GM18507 (cell line): ENCODE results near the gene TCEAL9.
A peak's percentile ranks its signal among the peaks of the same experiment; 100 is the strongest.
"Not testable (repeated sequence)": the region's sequence is repeated elsewhere in the genome, so short reads cannot be mapped to it uniquely, and the experiment has no call there.

ENCODE experiments used
- DNase-seq: peaks from one replicate; pipeline ENCODE4 v3.0.0; 2011; ENCODE audit warnings: low read depth; ENCODE audit not compliant: insufficient read length; ENCODE audit errors: extremely low spot score
- FAIRE-seq: peaks from 2 replicates; lab custom pipeline; 2011; peaks lifted over from hg19 to GRCh38; lab: Jason Lieb, UNC

TCEAL9 gene

DNA sequence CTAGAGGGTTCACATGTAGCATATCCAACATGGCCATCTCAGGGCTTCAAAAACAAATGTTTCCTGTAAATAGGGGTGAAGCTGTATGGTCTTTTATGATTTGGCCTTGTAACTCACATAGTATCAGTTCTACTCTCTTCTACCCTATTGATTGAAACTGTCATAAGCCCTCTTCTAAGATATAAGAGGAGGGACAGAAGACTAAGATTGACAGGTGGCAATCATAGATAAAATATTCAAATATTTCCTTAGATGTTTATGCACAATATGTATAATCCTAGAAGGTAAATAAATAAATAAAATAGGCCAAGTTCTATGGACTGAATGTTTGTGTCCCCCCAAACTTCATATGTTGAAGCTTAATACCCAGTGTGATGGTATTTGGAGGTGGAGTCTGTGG, 13.2 kb downstream of the TCEAL9 start:
- DNase-seq (no peak), FAIRE-seq (no peak)

- DNase-seq (no peak), FAIRE-seq (no peak)
These were observed 16.6 kb downstream of the TCEAL9 start for GRCh38 chrX:103372886-103373285.

DNA sequence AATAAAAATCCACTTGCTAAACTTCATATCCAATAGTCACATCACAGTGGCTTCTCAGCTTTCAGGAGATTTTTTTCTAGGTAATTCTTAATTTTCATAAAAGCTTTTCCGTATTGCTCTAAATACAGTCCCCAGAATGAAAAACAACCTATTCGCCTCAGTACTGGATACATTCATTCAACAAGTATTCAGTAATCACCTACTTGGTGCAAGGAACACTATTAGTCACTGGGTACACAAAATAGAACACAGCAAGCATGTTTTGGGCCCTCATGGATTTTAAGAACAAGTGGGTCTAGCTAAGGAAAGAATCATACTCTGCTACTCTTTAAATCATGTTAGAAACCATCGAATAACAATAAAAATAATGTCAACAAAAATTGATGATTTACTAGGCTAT, 17.3 kb downstream of the TCEAL9 start:
- FAIRE-seq: no peak
- DNase-seq: no peak

DNA sequence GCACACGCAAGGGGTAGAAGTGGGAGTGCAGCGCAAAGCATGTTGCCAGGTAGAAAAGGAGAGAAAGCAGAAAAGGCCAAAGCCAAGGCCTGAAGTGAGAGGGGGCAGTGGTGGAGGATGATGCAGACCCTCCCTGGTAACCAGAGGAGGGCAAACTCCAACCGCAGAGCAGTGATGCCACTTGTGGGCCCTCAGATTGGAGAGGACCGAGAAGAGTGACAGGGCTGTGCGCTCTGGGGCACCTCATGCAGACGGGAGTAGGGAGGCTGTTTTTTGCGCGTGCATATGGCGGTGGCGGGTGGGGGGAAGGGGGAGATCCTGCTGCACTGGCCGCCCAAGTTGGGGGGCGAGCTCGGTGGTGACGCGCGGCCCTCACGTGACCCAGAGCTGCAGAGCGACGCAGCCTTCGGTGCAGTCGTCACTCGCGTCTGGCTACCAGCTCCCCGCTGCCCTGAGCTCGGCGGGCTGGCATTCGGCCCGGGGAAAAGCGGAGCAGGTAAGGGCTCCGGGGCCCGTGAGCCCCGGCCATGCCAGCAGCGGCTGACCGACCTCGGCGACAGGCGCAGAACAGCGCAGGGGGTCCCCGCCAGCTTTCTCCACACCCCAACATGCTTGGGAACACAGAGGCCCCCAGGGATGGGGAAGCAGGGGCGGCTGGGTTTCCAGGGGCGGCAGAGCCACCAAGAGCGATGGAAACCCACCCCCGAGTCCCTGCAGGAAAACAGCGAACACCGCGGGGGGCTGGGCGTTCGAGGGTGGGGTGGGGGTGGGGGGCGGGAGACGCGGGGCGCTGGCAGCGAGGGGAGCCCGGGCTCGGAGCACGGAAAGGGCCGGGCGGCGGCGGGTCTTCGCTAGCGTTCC, 20.0 kb downstream of the TCEAL9 start, which contains the start of gene BEX3:
TSS of gene BEX3 (plus strand) at position 421 of the 861 bp plus-strand sequence. CDS start 984 bp downstream, outside the sequence.
- DNase-seq (no peak), FAIRE-seq (no peak)

GRCh38 chrX:103376979-103377324, 20.6 kb downstream of the TCEAL9 start:
- no peak for FAIRE-seq
- DNase-seq: no peak

DNA sequence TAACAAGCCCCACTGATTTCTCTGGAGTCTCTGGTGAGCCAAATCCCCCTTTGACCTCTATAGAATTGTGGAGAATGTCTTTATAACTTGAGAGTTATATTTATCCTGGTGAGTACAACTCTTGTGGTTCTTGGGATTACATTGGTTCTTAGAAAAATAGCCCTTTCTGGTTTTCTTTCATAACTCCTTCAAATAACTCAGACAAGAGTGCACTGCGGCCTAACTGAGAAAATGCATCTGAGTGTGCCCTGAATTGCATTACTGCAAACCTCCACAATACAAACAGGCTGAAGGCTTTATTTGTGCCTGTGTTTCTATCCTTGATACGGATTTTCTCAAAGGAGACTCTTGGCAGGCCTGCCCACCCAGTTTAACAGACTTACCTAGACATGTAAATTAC, 22.7 kb downstream of the TCEAL9 start:
- DNase-seq: no peak

GRCh38 chrX:103382877-103383276, 26.6 kb downstream of the TCEAL9 start:
- no peak for DNase-seq
- no peak for FAIRE-seq

More for the DNA sequence above, 22.7 kb downstream of the TCEAL9 start:
- no peak for FAIRE-seq

DNA sequence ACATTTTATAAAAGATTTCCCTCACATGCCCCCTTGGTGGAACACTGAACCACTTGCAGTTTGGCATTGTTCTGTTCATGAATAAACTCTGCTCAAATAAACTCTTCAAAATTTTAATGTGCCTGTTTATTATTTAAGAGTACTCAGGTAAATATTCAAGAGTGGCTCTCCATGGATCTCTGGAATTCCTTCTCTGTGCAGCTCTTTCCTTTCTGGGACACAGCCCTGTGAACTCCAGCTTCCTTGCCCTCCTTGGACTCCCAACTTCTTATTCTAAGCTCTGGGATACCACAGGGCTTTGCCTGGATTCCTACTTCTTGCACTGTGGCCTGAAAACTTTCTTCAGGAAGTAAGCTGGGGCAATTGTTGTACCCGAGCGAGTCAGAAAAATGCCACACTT, 28.4 kb downstream of the TCEAL9 start:
- no peak for FAIRE-seq
- DNase-seq: no peak

- not testable (repeated sequence) for DNase-seq, FAIRE-seq
These were observed 29.1 kb downstream of the TCEAL9 start for GRCh38 chrX:103385283-103385830.

DNA sequence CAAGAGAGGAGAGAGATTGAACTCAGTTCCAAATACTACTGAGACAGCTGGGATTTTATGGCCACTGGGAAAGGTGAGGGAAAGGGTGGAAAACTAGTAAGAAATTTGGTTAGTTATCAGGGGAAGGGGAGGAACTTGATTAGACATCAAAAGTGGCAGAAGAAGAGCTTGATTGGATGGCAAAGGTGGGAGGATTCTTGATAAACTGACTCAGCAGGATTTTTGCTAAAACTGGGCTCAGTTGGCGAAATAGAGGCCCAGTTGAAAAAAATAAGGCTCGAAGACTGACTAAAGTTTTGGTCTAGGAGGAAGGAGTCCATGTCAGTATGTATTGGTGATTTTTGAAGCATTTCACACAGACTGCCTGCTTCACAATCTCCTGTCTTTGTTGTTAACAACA, 30.0 kb downstream of the TCEAL9 start:
- no peak for DNase-seq
- no peak for FAIRE-seq

DNA sequence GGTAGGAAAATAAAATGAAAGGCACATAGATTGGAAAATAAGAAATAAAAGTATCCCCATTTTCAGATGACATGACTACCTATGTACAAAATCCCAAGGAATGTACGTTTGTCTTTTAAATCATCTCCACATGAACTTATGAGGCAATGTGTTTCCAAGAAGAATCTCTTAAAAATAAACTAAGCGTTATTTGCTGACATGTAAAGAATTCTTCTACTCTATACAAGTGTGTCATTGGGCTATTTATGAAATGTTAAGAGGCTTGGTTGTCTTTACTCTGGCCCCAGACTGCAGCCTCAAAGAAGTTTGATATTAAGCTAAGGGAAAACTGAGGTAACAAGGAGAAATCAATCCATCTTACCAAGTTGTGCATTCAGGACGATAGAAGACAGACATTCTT, 37.2 kb downstream of the TCEAL9 start:
- FAIRE-seq (no peak), DNase-seq (no peak)

GRCh38 chrX:103396186-103396585, 39.9 kb downstream of the TCEAL9 start:
- FAIRE-seq: no peak
- DNase-seq: no peak

GRCh38 chrX:103396660-103397059, 40.4 kb downstream of the TCEAL9 start:
- FAIRE-seq (no peak), DNase-seq (no peak)

GRCh38 chrX:103397707-103398106, 41.4 kb downstream of the TCEAL9 start:
- FAIRE-seq: no peak

DNA sequence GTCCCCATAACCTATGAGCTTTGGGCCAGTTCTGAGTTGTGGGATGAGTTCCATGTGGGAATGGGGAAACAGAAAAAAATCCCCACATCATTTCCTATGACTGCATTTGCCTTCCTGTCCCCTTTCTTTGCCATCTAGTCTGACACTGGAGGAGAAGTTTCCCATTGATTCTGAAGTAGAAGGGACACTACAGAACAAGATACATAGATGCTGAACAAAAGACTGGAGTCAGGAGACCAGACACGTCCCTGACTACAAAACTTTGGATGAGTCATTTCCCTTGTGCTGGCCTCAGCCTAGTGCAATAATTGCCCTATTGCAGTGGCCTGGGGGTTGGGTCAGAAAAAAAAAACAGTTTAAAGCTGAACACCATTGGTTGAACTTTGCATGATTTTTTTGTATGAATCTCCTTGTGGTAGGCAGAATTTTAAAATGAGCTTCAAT, 42.1 kb downstream of the TCEAL9 start:
- DNase-seq (no peak), FAIRE-seq (no peak)

More at GRCh38 chrX:103397707-103398106, 41.4 kb downstream of the TCEAL9 start:
- DNase-seq: no peak

DNA sequence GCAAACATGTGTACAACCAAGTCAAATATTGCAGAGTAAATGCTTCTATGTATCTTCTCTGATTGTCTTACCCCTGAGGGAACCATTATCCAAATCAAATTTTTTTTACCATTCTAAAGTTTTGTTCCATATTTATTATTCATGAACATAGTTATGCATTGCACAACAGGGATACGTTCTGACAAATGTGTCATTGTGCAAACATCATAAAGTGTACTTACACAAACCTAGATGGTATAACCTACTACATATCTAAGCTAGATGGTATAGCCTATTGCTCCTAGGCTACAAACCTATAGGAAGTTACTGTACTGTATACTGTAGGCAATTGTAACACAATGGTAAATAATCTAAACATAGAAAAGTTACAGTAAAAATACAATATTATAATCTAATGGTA, 43.4 kb downstream of the TCEAL9 start:
- FAIRE-seq: no peak
- DNase-seq: no peak

GRCh38 chrX:103400931-103401330, 44.6 kb downstream of the TCEAL9 start:
- FAIRE-seq (no peak), DNase-seq (no peak)

DNA sequence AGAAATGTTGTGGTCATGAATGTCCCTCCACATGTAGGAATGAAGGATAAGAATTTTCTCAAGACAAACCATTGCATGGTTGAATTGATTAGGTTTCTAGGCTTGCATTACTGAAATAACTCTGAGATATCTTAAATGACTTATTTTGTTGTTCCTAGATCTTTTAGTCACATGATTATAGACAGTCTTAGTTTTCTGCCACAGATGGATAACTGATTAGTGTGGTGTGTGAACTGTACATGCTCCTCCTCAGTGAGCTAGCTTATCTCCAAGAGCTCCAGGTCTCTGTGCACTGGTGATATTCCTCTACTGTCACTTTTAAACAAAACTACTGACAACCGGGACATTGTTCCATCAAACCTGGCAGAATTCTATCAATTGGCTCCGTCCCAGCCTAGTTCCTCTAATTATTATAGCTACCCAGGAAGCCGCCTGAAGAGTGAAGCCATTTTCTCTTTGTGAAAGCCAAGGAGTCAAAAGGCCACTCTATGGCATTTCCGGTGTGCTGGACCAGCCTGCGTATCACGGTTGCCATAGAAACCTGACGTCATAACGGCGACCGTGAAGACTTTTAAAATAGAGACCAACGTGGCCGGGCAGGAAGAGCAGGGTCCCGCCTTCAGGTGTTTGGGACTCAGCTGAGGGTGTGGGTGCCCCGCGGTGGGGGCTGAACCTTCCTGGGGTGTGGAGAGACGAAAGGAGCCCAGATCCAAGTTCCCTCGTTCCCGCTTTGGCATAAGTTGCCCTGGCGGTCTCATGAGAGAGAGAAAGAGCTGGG, 48.1 kb downstream of the TCEAL9 start:
- FAIRE-seq: peak; percentile 76
- DNase-seq: peak; percentile 33

DNA sequence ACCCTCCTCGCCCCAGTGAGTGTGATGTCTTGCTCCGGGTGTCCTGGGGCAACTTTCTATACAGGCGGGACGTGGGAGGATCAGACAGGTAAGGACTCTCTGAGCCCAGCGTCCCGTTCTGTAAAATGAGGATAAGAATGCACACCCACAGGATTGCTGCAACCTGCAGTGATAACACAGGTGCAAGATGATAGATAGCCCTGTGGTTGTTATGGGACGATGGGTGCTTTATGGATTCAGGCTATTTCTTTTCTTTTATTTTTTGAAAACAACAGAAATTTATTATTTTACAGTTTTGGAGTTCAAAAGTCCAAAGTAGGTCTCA, 48.7 kb downstream of the TCEAL9 start:
- FAIRE-seq: no peak
- no peak for DNase-seq

- FAIRE-seq: no peak
These were observed 50.0 kb downstream of the TCEAL9 start for GRCh38 chrX:103406256-103406655.

More at GRCh38 chrX:103406256-103406655, 50.0 kb downstream of the TCEAL9 start:
- DNase-seq: no peak
